Psoas muscle (tissue), 8 donors: ENCODE results near the gene TOX4. TPM values are rescaled to one million over a fixed set of nuclear protein-coding genes. Genes with fewer than 3 reads are reported as not detected.

ENCODE experiments used
- ATAC-seq, 4 donors: fragments of 200-7000 bp; cut with Tn5 transposase; one replicate each; pipeline ENCODE4 v1.9.1; 2020; ENCODE audit warnings: moderate library complexity in 3 of 4, mild to moderate bottlenecking in 2 of 4
- DNase-seq, 2 donors: peaks; one replicate each; pipeline ENCODE4 v3.0.0-alpha.2; 2020
- H3K27ac ChIP-seq: fragments of 200-600 bp; one replicate; pipeline ENCODE4 v1.8.0; 2022
- H3K27me3 ChIP-seq, 3 donors: fragments of 200-600 bp in 1 of 3; one replicate each; pipeline versions ENCODE4 v1.6.1 to v1.8.0; 2013 to 2022; ENCODE audit warnings: low read length in 2 of 3, mild to moderate bottlenecking in 2 of 3, moderate library complexity in 1 of 3; ENCODE audit not compliant: insufficient read depth in 3 of 3
- H3K36me3 ChIP-seq, 2 donors: fragments of 200-600 bp in 1 of 2; one replicate each; pipeline versions ENCODE4 v1.6.1 to v1.8.0; 2013 to 2022; ENCODE audit warnings: low read depth in 1 of 2, mild to moderate bottlenecking in 1 of 2, moderate library complexity in 1 of 2; ENCODE audit not compliant: insufficient read depth in 1 of 2
- H3K4me1 ChIP-seq: fragments of 200-600 bp; one replicate; pipeline ENCODE4 v1.8.0; 2022
- H3K4me3 ChIP-seq: fragments of 200-600 bp; one replicate; pipeline ENCODE4 v1.8.0; 2022; ENCODE audit warnings: mild to moderate bottlenecking
- H3K9me3 ChIP-seq: fragments of 200-600 bp; one replicate; pipeline ENCODE4 v1.8.0; 2022
- WGBS, 3 donors: extraction: QIAGEN DNeasy Blood & Tissue Kit; methylation state at CpG; one replicate each; pipeline versions ENCODE4 v1.1.6 to v1.1.7; 2013; 5-methylcytosine and 5-hydroxymethylcytosine counted together
- intact Hi-C, 2 donors: fragments of 100-400 bp; cut with DNase I; formaldehyde crosslinking; loops; one replicate each; pipeline versions ENCODE4 v1.11.0 to v1.14.2; 2022
- polyA plus RNA-seq, 3 donors: library from polyadenylated mRNA; stranded (reverse); fragments of 200-250 nt; gene quantifications; one replicate each; pipeline ENCODE4 v1.2.3, GENCODE V29; 2013
- total RNA-seq, 4 donors: library from RNA; stranded (reverse); fragmentation: NEBNext Ultra II Directional in 2 of 4; extraction: Animal tissue kit (Norgen Biotek cat#: 25700) in 2 of 4; gene quantifications; one replicate each; pipeline versions ENCODE4 v1.2.1 to v1.2.4, GENCODE V29; 2021 to 2023
- TF ChIP-seq, protein P1 (sequence below): fragments of 200-600 bp; IDR thresholded peaks from one replicate; pipeline ENCODE4 v1.8.0; 2022; ENCODE audit warnings: antibody characterized with exemption
- donor health status: healthy with polysubstance abuse.
- donor health status: DM: no; HTN: no; CAD: no; lungs with moderate emphysema.
- donor health status: Bipolar disorder and iron deficiency.
- donor health status: healthy.
- donor health status: DM: yes; HTN: yes; CAD: no.
- donor health status: DM: no; HTN: no; CAD: no.
- donor health status: DM: no; HTN: no; CAD: no.
- donor health status: DM: yes; HTN: yes; CAD: no.

TOX4 gene
- total and polyA plus RNA-seq, 7 donors = 37.0 to 146 (median 98.8) TPM

DNA sequence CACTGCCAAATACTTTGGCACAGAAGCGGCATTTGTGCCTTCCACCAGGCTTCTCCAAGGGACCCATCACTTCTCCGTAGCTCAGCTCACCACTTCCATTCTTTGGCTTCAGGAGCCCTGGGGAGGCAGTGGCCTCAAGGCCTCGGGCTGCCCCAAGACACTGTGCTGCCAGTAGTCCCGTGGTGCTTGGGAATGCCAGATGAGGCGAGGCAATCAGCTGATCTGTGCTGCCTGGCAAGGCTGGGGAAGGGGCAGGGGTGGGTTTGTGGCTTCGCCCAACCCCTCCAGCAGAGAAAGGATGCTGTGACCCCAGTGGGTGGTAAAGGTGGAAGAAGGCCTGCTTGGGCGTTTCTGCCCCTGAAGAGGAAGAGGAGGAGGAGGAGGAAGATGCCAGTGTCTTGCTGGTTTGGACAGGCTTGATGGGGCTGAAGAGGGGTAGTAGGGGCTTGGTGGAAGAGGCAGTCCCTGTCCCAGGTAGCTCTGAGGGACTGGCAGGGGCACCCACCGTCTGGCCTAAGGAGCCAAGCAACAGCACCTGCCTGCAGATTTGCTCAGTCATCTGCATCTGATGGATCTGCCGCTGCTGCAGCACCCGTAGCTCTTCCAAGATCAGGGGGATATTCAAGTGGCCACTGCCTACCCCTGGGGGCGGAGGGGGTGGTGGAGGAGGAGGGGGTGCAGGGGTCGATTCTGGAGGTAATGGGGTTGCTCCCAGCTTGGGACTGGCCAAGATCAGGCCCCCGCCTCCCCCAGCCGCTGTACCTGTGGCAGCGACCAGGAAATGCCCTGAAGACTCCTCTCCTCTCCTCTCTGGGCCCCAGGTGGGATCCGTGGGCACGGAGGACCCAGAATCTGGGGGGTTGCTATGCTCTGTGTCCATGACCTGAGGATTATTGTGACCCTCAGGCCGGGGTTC is 47.8 kb downstream of the TOX4 start:
- H3K9me3 ChIP-seq = no peaks in the 10 kb centered on the region
- TF ChIP-seq, protein P1, sequence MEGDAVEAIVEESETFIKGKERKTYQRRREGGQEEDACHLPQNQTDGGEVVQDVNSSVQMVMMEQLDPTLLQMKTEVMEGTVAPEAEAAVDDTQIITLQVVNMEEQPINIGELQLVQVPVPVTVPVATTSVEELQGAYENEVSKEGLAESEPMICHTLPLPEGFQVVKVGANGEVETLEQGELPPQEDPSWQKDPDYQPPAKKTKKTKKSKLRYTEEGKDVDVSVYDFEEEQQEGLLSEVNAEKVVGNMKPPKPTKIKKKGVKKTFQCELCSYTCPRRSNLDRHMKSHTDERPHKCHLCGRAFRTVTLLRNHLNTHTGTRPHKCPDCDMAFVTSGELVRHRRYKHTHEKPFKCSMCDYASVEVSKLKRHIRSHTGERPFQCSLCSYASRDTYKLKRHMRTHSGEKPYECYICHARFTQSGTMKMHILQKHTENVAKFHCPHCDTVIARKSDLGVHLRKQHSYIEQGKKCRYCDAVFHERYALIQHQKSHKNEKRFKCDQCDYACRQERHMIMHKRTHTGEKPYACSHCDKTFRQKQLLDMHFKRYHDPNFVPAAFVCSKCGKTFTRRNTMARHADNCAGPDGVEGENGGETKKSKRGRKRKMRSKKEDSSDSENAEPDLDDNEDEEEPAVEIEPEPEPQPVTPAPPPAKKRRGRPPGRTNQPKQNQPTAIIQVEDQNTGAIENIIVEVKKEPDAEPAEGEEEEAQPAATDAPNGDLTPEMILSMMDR = no peak
- WGBS, 3 donors = 75 to 88% (median 81%) methylated on average over 16 to 18 of the region's 18 CpGs
- H3K27ac ChIP-seq = no peak overlapping the region
- intact Hi-C loops = no loop called here
- H3K4me3 ChIP-seq = peak overlapping the region; percentile 68
- DNase-seq = no peak
- no peaks in the 10 kb centered on the region for H3K36me3 ChIP-seq
- no peaks in the 10 kb centered on the region for H3K4me1 ChIP-seq
- no peak for ATAC-seq
- H3K27me3 ChIP-seq = peaks cover 0 to 4% (median 0%) of the 10 kb centered on the region in 3 donors

DNA sequence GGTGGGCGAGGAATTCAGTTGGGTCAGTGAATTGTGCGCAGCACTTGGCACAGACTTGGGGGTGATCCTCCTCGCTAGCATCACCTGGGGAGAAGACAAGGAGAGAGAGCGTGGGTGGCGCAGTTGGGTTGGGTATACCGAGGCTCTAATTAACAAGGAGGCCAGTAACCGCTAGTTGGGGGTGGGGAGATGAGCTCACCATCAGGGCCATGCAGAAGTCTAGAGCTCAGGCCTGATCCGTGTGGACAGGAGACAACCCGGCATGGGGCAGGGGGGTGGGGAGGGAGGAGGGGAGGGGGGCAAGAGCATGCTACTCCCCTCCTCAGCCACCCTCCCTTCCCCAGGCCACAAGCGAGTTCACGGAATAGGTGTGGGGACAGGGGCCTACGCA is 48.6 kb downstream of the TOX4 start:
- no peak for DNase-seq
- peaks cover 0 to 4% (median 0%) of the 10 kb centered on the region in 3 donors for H3K27me3 ChIP-seq
- WGBS, 3 donors = 33 to 50% (median 43%) methylated on average over 8 to 12 of the region's 12 CpGs
- no peaks in the 10 kb centered on the region for H3K4me1 ChIP-seq
- peak in 2 of 4 donors; percentile 14 to 54 for ATAC-seq
- intact Hi-C loops = no loop called here
- H3K36me3 ChIP-seq = no peaks in the 10 kb centered on the region
- H3K4me3 ChIP-seq = peak overlapping the region; percentile 68
- H3K9me3 ChIP-seq = no peaks in the 10 kb centered on the region
- TF ChIP-seq, protein P1 = no peak
- H3K27ac ChIP-seq = no peak overlapping the region

DNA sequence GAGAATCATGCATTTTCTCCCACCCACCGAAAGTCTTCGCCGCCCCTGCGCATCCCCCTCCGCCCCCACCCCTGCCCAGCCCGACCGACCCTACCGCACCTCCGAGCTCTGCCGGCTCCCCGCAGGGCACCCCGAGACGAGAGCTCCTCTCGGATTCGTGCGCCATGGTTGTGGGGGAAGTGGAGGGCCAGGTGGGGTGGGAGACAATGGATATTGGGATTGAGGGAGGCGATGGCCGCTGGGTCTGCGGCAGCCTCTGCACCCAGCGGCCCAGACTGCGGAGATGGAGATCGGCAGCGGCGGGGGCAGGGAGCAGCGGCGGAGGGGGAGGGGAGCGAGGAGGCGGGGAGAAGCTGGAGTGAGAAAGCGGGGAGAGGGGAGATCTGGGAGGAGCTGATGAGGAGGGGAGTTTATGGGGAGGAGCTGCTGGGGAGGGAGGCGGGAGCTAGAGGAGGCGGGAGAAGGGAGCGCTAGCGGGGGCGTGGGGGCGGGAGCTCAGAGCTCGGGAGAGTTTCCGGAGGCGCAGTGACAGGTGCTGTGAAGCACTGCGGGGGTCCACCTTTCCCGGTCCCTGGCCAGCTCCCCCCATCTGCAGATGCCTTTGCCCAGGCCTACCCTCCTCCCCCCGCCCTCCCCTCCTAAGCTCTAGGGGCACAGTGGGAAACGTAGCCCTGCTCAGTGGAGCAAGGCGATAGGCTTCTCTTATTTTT is 49.1 kb downstream of the TOX4 start, which contains the start of gene SALL2:
TSS of gene SALL2 (minus strand) at position 385 of the 710 bp plus-strand sequence. CDS start at position 166, 219 bp downstream.
- DNase-seq (peak; percentile 68 to 76), ATAC-seq (peak; percentile 54 to 85 (median 66))
- 1% methylated on average over 40 to 43 of the region's 43 CpGs for WGBS, 3 donors
- H3K36me3 ChIP-seq = no peaks in the 10 kb centered on the region
- no peaks in the 10 kb centered on the region for H3K9me3 ChIP-seq
- no peaks in the 10 kb centered on the region for H3K4me1 ChIP-seq
- intact Hi-C loops = no loop called here
- TF ChIP-seq, protein P1 = no peak
- H3K4me3 ChIP-seq = peak within 1 kb of the TSS; percentile 68
- H3K27ac ChIP-seq = no peak within 1 kb of the TSS
- H3K27me3 ChIP-seq = peaks cover 0 to 4% (median 0%) of the 10 kb centered on the region in 3 donors

DNA sequence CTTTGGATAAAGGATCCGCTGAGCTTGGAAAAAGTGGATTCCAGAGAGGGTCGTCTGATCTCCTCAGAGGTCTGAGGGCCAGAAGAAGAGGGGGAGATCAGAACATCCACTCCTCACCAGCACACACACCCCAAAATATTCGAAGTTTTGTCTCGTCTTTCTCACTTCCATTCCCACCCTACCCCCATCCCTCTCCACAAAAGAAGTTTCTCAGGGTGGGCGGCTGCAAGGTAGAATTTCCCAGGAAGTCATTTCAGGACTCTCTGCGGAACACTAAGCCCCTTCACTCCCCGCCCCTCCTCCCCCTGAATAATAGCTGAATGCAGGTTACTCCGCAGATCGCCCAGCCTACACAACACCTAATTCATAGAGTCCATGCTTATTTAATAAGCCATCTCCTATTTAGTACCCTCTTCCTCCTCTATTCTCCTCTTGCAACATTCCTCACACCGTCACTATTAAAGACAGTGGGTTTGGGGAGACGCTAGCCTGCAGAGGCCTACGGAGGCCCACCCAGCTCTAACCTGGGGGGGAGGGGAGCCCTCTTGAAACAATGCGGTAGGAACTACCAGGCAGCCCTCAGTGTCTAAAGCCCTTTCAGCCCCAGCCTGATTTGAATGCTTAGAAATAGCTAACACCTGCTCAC is 49.8 kb downstream of the TOX4 start:
- H3K9me3 ChIP-seq = no peaks in the 10 kb centered on the region
- peak overlapping the region; percentile 68 for H3K4me3 ChIP-seq
- peaks cover 0 to 4% (median 0%) of the 10 kb centered on the region in 3 donors for H3K27me3 ChIP-seq
- ATAC-seq = no peak
- intact Hi-C loops = no loop called here
- no peak overlapping the region for H3K27ac ChIP-seq
- DNase-seq = no peak
- TF ChIP-seq, protein P1 = no peak
- no peaks in the 10 kb centered on the region for H3K4me1 ChIP-seq
- H3K36me3 ChIP-seq = no peaks in the 10 kb centered on the region
- WGBS, 3 donors = 28 to 33% (median 33%) methylated on average over 13 of the region's 13 CpGs
